SK-N-SH treated with all-trans-retinoic acid at 6 μM for 48 hours (cell line): ENCODE measurements around the gene ATXN3L.

Source experiments
- ATAC-seq: fragments of 200-7000 bp; cut with Tn5 transposase; 3 replicates; pipeline ENCODE4 v1.9.1; 2020; ENCODE audit warnings: mild to moderate bottlenecking, moderate library complexity
- BACH2 ChIP-seq: fragments of 250-450 bp; sonication (Bioruptor Pico); IDR thresholded peaks from 2 replicates; pipeline ENCODE4 v1.9.0; 2021; ENCODE audit warnings: mild to moderate bottlenecking, borderline replicate concordance
- CSDC2 ChIP-seq: fragments of 250-450 bp; sonication (Bioruptor Pico); IDR thresholded peaks from 2 replicates; pipeline ENCODE4 v1.5.0; 2020; ENCODE audit warnings: mild to moderate bottlenecking, moderate library complexity
- ESRRG ChIP-seq: fragments of 250-450 bp; sonication (Bioruptor Pico); IDR thresholded peaks from 2 replicates; pipeline ENCODE4 v1.6.1; 2021; ENCODE audit warnings: mild to moderate bottlenecking
- GLIS3 ChIP-seq: fragments of 250-450 bp; sonication (Bioruptor Pico); IDR thresholded peaks from 2 replicates; pipeline ENCODE4 v1.5.0; 2020; ENCODE audit warnings: mild to moderate bottlenecking, moderate library complexity
- ISL1 ChIP-seq: fragments of 250-450 bp; sonication (Bioruptor Pico); IDR thresholded peaks from 2 replicates; pipeline ENCODE4 v2.1.2; 2022; ENCODE audit warnings: mild to moderate bottlenecking, moderate library complexity
- OSR1 ChIP-seq: fragments of 250-450 bp; sonication (Bioruptor Pico); IDR thresholded peaks from 2 replicates; pipeline ENCODE4 v1.8.0; 2022; ENCODE audit warnings: moderate library complexity, mild to moderate bottlenecking, inconsistent platforms
- POU6F1 ChIP-seq: fragments of 250-450 bp; sonication (Bioruptor Pico); IDR thresholded peaks from 2 replicates; pipeline ENCODE4 v1.8.0; 2021; ENCODE audit warnings: low read depth, mild to moderate bottlenecking, moderate library complexity, borderline replicate concordance
- PPARA ChIP-seq: fragments of 250-450 bp; sonication (Bioruptor Pico); IDR thresholded peaks from 2 replicates; pipeline ENCODE4 v1.5.0; 2020; ENCODE audit warnings: mild to moderate bottlenecking, borderline replicate concordance
- RARB ChIP-seq: fragments of 250-450 bp; sonication (Bioruptor Pico); IDR thresholded peaks from 2 replicates; pipeline ENCODE4 v1.8.0; 2021; ENCODE audit warnings: mild to moderate bottlenecking, moderate library complexity
- SNAI2 ChIP-seq: fragments of 250-450 bp; sonication (Bioruptor Pico); IDR thresholded peaks from 2 replicates; pipeline ENCODE4 v1.5.0; 2020; ENCODE audit warnings: mild to moderate bottlenecking, moderate library complexity
- TCF4 ChIP-seq: fragments of 250-450 bp; sonication (Bioruptor Pico); IDR thresholded peaks from 2 replicates; pipeline ENCODE4 v1.8.0; 2021; ENCODE audit warnings: mild to moderate bottlenecking, moderate library complexity, borderline replicate concordance
- TOX ChIP-seq: fragments of 250-450 bp; sonication (Bioruptor Pico); IDR thresholded peaks from 2 replicates; pipeline ENCODE4 v1.8.0; 2021; ENCODE audit warnings: mild to moderate bottlenecking, moderate library complexity, borderline replicate concordance
- ZC3H10 ChIP-seq: fragments of 250-450 bp; sonication (Bioruptor Pico); IDR thresholded peaks from 2 replicates; pipeline ENCODE4 v1.5.1; 2021; ENCODE audit warnings: mild to moderate bottlenecking, moderate library complexity
- ZFP3 ChIP-seq: fragments of 250-450 bp; sonication (Bioruptor Pico); IDR thresholded peaks from 2 replicates; pipeline ENCODE4 v1.5.0; 2020; ENCODE audit warnings: mild to moderate bottlenecking, moderate library complexity
- ZFP30 ChIP-seq: fragments of 450-650 bp; formaldehyde crosslinking; IDR thresholded peaks from 2 replicates; pipeline ENCODE4 v1.5.0; 2022; ENCODE audit warnings: mild to moderate bottlenecking, moderate library complexity
- ZNF70 ChIP-seq: fragments of 450-650 bp; formaldehyde crosslinking; IDR thresholded peaks from 2 replicates; pipeline ENCODE4 v1.5.0; 2020; ENCODE audit warnings: mild to moderate bottlenecking, moderate library complexity
- ZNF8 ChIP-seq: fragments of 450-650 bp; formaldehyde crosslinking; IDR thresholded peaks from 2 replicates; pipeline ENCODE4 v1.5.0; 2020; ENCODE audit warnings: mild to moderate bottlenecking, moderate library complexity
- TF ChIP-seq, protein P1 (sequence below): fragments of 250-450 bp; sonication (Bioruptor Pico); IDR thresholded peaks from 2 replicates; pipeline ENCODE4 v1.5.1; 2020; ENCODE audit warnings: low read depth, mild to moderate bottlenecking, moderate library complexity
- TF ChIP-seq, protein P2 (sequence below): fragments of 250-450 bp; sonication (Bioruptor Pico); IDR thresholded peaks from 2 replicates; pipeline ENCODE4 v1.5.0; 2020; ENCODE audit warnings: mild to moderate bottlenecking, moderate library complexity

Gene ATXN3L

GRCh38 chrX:13283512-13283911 is 36.3 kb downstream of the ATXN3L start:
- TF ChIP-seq POU6F1 (CRISPR knock-in tag) (no peak), TOX (CRISPR knock-in tag) (no peak), ZFP3 (CRISPR knock-in tag) (no peak), ZNF8 (CRISPR knock-in tag) (no peak), TCF4 (CRISPR knock-in tag) (no peak), GLIS3 (CRISPR knock-in tag) (no peak), ZNF70 (CRISPR knock-in tag) (no peak), ISL1 (CRISPR knock-in tag) (no peak), ESRRG (no peak), ZC3H10 (CRISPR knock-in tag) (no peak)
- TF ChIP-seq, protein P1, sequence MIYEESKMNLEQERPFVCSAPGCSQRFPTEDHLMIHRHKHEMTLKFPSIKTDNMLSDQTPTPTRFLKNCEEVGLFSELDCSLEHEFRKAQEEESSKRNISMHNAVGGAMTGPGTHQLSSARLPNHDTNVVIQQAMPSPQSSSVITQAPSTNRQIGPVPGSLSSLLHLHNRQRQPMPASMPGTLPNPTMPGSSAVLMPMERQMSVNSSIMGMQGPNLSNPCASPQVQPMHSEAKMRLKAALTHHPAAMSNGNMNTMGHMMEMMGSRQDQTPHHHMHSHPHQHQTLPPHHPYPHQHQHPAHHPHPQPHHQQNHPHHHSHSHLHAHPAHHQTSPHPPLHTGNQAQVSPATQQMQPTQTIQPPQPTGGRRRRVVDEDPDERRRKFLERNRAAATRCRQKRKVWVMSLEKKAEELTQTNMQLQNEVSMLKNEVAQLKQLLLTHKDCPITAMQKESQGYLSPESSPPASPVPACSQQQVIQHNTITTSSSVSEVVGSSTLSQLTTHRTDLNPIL, result no peak
- TF ChIP-seq, protein P2, sequence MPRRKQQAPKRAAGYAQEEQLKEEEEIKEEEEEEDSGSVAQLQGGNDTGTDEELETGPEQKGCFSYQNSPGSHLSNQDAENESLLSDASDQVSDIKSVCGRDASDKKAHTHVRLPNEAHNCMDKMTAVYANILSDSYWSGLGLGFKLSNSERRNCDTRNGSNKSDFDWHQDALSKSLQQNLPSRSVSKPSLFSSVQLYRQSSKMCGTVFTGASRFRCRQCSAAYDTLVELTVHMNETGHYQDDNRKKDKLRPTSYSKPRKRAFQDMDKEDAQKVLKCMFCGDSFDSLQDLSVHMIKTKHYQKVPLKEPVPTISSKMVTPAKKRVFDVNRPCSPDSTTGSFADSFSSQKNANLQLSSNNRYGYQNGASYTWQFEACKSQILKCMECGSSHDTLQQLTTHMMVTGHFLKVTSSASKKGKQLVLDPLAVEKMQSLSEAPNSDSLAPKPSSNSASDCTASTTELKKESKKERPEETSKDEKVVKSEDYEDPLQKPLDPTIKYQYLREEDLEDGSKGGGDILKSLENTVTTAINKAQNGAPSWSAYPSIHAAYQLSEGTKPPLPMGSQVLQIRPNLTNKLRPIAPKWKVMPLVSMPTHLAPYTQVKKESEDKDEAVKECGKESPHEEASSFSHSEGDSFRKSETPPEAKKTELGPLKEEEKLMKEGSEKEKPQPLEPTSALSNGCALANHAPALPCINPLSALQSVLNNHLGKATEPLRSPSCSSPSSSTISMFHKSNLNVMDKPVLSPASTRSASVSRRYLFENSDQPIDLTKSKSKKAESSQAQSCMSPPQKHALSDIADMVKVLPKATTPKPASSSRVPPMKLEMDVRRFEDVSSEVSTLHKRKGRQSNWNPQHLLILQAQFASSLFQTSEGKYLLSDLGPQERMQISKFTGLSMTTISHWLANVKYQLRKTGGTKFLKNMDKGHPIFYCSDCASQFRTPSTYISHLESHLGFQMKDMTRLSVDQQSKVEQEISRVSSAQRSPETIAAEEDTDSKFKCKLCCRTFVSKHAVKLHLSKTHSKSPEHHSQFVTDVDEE, result no peak
- ATAC-seq, result no peak

GRCh38 chrX:13281289-13281688 is 38.6 kb downstream of the ATXN3L start:
- no peak for TF ChIP-seq RARB (CRISPR knock-in tag)
- TF ChIP-seq ZNF8 (CRISPR knock-in tag), result no peak
- TF ChIP-seq GLIS3 (CRISPR knock-in tag), result no peak
- TF ChIP-seq, protein P2, result no peak
- TF ChIP-seq SNAI2 (CRISPR knock-in tag), result no peak
- TF ChIP-seq ZNF70 (CRISPR knock-in tag), result no peak
- TF ChIP-seq ESRRG, result no peak
- TF ChIP-seq ZC3H10 (CRISPR knock-in tag), result no peak
- TF ChIP-seq TCF4 (CRISPR knock-in tag), result no peak
- TF ChIP-seq OSR1, result no peak
- TF ChIP-seq BACH2 (CRISPR knock-in tag), result no peak
- TF ChIP-seq PPARA, result no peak
- TF ChIP-seq ZFP30 (CRISPR knock-in tag), result no peak
- no peak for TF ChIP-seq ISL1 (CRISPR knock-in tag)
- ATAC-seq, result no peak

DNA sequence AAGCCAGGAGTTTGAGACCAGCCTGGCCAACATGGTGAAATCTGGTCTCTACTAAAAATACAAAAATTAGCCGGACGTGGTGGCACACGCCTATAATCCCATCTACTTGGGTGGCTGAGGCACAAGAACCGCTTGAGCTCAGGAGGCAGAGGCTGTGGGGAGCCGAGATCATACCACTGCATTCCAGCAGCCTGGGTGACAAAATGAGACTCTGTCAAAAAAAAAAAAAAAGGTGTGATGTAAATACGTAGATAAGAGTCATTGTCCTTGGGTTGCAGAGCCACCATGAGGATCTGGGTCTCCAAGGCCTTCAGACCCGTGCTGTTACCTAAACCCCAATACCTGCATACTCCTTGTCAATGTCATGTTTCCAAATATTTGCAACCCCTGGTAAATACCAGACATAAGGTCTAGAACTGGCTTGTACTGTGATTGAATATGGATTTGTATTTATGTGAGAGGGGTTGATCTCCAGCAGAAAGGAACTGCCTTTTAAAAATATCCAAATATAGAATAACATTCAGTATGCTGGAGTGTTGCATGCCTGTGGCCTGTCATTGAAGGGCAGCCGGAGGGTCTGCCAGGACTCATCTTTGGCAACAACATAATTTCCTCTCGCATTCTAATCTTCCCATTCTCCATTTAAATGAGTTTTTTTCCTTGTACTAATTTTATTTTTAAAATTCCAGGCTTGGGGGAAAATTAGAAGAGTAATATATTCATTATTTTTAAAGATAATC is 40.4 kb downstream of the ATXN3L start:
- peak; percentile 64 for ATAC-seq
- no peak for TF ChIP-seq TOX (CRISPR knock-in tag)
- no peak for TF ChIP-seq BACH2 (CRISPR knock-in tag)
- no peak for TF ChIP-seq ZC3H10 (CRISPR knock-in tag)
- no peak for TF ChIP-seq ZNF70 (CRISPR knock-in tag)
- no peak for TF ChIP-seq ZFP30 (CRISPR knock-in tag)
- TF ChIP-seq TCF4 (CRISPR knock-in tag), result no peak
- no peak for TF ChIP-seq GLIS3 (CRISPR knock-in tag)
- TF ChIP-seq SNAI2 (CRISPR knock-in tag), result no peak
- TF ChIP-seq ESRRG, result no peak
- TF ChIP-seq, protein P1, result no peak
- TF ChIP-seq RARB (CRISPR knock-in tag), result no peak
- TF ChIP-seq ZFP3 (CRISPR knock-in tag), result no peak
- TF ChIP-seq CSDC2 (CRISPR knock-in tag), result no peak
- no peak for TF ChIP-seq OSR1
